Mammary epithelial cell (primary cell): ENCODE measurements around the gene GPS2.

ENCODE experiments used
- CTCF ChIP-seq, 2 donors: IDR thresholded peaks in 1 of 2; conservative IDR thresholded peaks in 1 of 2; 2 replicates each; pipeline ENCODE4 v1.5.1; 2011 to 2012; ENCODE audit warnings: inconsistent platforms in 2 of 2, low read length in 2 of 2, mild to moderate bottlenecking in 2 of 2, control low read depth in 1 of 2, low read depth in 1 of 2; ENCODE audit not compliant: insufficient read depth in 1 of 2; ENCODE audit errors: extremely low read depth in 1 of 2
- EZH2 ChIP-seq: IDR thresholded peaks from 2 replicates; pipeline ENCODE4 v1.6.1; 2012; ENCODE audit warnings: low read length, inconsistent platforms, borderline replicate concordance

GRCh38 chr17:7312432-7313087, 2.6 kb downstream of the GPS2 start:
- TF ChIP-seq CTCF (conservative IDR thresholded peaks at IDR 0.05 in 1 of 2, IDR thresholded peaks at IDR 0.05 in 1 of 2; ENCODE audit: extremely low read depth in 1 of 2, insufficient read depth in 1 of 2, low read depth in 1 of 2, low read length in 2 of 2) (no peak), EZH2 (no peak)
